ENCODE results near the gene ZNF280D. TPM values are rescaled to one million over a fixed set of nuclear protein-coding genes. Genes with fewer than 3 reads are reported as not detected.

The ZNF280D gene
- total and polyA plus RNA-seq, 2 donors (not counting 1 experiment from before 2014, with no cell fraction given): 11.9 to 37.7 TPM

DNA sequence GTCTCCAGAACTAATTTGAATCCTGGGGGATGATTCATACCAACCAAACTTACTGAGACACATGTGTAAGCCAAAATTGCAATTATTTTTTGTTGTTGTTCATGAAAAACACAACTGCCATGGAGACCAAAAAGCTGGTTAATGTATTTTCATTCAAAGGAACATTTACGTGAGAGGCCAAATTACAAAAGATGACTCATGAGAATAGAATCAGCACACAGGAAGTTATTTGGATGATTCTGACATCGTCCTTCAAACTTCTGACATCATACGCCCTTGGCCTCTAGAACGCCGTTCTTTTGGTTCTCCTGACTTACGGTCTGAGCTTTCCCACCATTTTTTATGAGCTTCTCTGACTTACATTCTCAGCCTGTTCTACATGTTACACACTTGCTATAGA is 3.0 kb upstream of the ZNF280D start:
- H3K9ac ChIP-seq (ENCODE audit: insufficient read depth, low read length): no peak overlapping the region
- H3K36me3 ChIP-seq (ENCODE audit: control insufficient read depth, insufficient read depth, low read length): no peaks in the 10 kb centered on the region
- DNase-seq (ENCODE audit: low read depth in 2 of 2): peak; percentile 60 to 71
- no peak overlapping the region for H3K4me2 ChIP-seq (ENCODE audit: extremely low read depth, insufficient read depth, low read length)
- no peak overlapping the region for H3K4me3 ChIP-seq (replicated peaks in 1 of 4; ENCODE audit: control extremely low read depth in 1 of 4, insufficient read depth in 1 of 4, low read depth in 3 of 4, low read length in 4 of 4)
- no peak overlapping the region for H3K27ac ChIP-seq (ENCODE audit: insufficient read depth, low read length)
- H3K4me1 ChIP-seq (ENCODE audit: control insufficient read depth, extremely low read depth, insufficient read depth, low read length): peaks cover 2% of the 10 kb centered on the region
- TF ChIP-seq EZH2 (IDR thresholded peaks at IDR 0.05; ENCODE audit: low read length, missing control alignments): no peak
- TF ChIP-seq, protein P1, sequence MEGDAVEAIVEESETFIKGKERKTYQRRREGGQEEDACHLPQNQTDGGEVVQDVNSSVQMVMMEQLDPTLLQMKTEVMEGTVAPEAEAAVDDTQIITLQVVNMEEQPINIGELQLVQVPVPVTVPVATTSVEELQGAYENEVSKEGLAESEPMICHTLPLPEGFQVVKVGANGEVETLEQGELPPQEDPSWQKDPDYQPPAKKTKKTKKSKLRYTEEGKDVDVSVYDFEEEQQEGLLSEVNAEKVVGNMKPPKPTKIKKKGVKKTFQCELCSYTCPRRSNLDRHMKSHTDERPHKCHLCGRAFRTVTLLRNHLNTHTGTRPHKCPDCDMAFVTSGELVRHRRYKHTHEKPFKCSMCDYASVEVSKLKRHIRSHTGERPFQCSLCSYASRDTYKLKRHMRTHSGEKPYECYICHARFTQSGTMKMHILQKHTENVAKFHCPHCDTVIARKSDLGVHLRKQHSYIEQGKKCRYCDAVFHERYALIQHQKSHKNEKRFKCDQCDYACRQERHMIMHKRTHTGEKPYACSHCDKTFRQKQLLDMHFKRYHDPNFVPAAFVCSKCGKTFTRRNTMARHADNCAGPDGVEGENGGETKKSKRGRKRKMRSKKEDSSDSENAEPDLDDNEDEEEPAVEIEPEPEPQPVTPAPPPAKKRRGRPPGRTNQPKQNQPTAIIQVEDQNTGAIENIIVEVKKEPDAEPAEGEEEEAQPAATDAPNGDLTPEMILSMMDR (conservative IDR thresholded peaks at IDR 0.05 in 1 of 2, IDR thresholded peaks at IDR 0.05 in 1 of 2; ENCODE audit: low read depth in 1 of 2, low read length in 2 of 2): no peak
- H3K27me3 ChIP-seq (ENCODE audit: control insufficient read depth, insufficient read depth, low read length): no peaks in the 10 kb centered on the region
- H4K20me1 ChIP-seq (ENCODE audit: control insufficient read depth, extremely low read depth, insufficient read depth, low read length): no peaks in the 10 kb centered on the region
- peaks cover 15% of the 10 kb centered on the region for H3K79me2 ChIP-seq (ENCODE audit: control insufficient read depth, insufficient read depth, low read length)
- no peak overlapping the region for H2AFZ ChIP-seq (ENCODE audit: low read length)
- no peaks in the 10 kb centered on the region for H3K9me3 ChIP-seq (ENCODE audit: control insufficient read depth, insufficient read depth, low read depth, low read length)

DNA sequence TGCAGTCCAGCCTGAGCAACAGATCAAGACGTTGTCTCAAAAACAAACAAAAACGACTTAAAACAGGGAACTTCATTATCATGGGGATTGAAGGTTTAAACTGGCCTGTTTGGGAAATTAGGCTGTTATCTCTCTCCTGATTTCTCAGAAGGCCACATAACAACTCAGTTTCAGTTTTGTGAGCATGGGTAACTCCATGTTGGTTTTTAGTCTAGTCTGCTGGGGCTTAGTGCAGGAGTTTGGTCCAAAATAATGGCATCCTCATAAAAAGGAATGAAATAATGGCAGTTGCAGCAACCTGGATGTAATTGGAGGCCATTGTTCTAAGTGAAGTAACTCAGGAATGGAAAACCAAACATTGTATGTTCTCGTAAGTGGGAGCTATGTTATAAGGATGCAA is 2.3 kb upstream of the ZNF280D start:
- Histone ChIP-seq H3K4me1 (ENCODE audit: control insufficient read depth, extremely low read depth, insufficient read depth, low read length) (peaks cover 2% of the 10 kb centered on the region), H3K79me2 (ENCODE audit: control insufficient read depth, insufficient read depth, low read length) (peaks cover 22% of the 10 kb centered on the region), H3K36me3 (ENCODE audit: control insufficient read depth, insufficient read depth, low read length) (no peaks in the 10 kb centered on the region), H2AFZ (ENCODE audit: low read length) (no peak overlapping the region), H3K27ac (ENCODE audit: insufficient read depth, low read length) (no peak overlapping the region), H3K27me3 (ENCODE audit: control insufficient read depth, insufficient read depth, low read length) (no peaks in the 10 kb centered on the region), H3K9ac (ENCODE audit: insufficient read depth, low read length) (no peak overlapping the region), H4K20me1 (ENCODE audit: control insufficient read depth, extremely low read depth, insufficient read depth, low read length) (no peaks in the 10 kb centered on the region), H3K4me3 (replicated peaks in 1 of 4; ENCODE audit: control extremely low read depth in 1 of 4, insufficient read depth in 1 of 4, low read depth in 3 of 4, low read length in 4 of 4) (no peak overlapping the region), H3K9me3 (ENCODE audit: control insufficient read depth, insufficient read depth, low read depth, low read length) (no peaks in the 10 kb centered on the region), H3K4me2 (ENCODE audit: extremely low read depth, insufficient read depth, low read length) (no peak overlapping the region)
- TF ChIP-seq, protein P1 (conservative IDR thresholded peaks at IDR 0.05 in 1 of 2, IDR thresholded peaks at IDR 0.05 in 1 of 2; ENCODE audit: low read depth in 1 of 2, low read length in 2 of 2): no peak
- no peak for TF ChIP-seq EZH2 (IDR thresholded peaks at IDR 0.05; ENCODE audit: low read length, missing control alignments)
- no peak for DNase-seq (ENCODE audit: low read depth in 2 of 2)

DNA sequence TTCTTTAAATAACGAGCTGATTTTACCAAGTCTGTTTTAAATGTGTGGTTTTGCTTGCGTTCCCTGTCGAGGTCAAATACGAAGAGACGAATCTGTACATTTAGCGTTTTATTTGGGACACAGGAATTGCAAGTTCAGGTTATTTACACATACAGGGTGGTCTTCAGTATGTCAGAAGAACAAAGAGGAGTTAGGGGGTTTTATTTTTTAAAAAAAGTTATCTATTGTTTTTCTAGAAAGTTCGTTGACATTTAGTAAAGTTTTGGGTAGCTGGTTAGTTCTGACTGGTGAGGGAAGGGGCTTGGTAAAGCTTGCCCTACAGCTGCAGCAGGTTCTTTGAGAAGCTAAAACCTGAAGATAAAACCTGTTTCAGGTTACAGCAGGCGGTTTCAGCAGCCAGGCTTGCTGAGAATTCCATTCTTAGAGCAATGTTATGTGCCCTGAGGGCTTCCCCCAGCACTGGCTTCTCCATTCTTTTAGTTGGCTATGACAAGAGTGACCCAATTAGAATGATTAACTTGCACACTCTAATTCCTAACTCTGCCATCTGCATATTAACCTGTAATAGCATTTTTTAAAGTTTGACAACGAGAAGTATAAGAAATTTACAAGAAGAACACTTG is 815 bp upstream of the ZNF280D start:
- Histone ChIP-seq H3K4me3 (replicated peaks in 1 of 4; ENCODE audit: control extremely low read depth in 1 of 4, insufficient read depth in 1 of 4, low read depth in 3 of 4, low read length in 4 of 4) (peak overlapping the region in 2 of 4 experiments; percentile 36 to 74), H3K9me3 (ENCODE audit: control insufficient read depth, insufficient read depth, low read depth, low read length) (no peaks in the 10 kb centered on the region), H2AFZ (ENCODE audit: low read length) (peak overlapping the region; percentile 84), H3K27ac (ENCODE audit: insufficient read depth, low read length) (no peak overlapping the region), H3K36me3 (ENCODE audit: control insufficient read depth, insufficient read depth, low read length) (no peaks in the 10 kb centered on the region), H4K20me1 (ENCODE audit: control insufficient read depth, extremely low read depth, insufficient read depth, low read length) (no peaks in the 10 kb centered on the region), H3K4me1 (ENCODE audit: control insufficient read depth, extremely low read depth, insufficient read depth, low read length) (peaks cover 4% of the 10 kb centered on the region), H3K9ac (ENCODE audit: insufficient read depth, low read length) (no peak overlapping the region), H3K27me3 (ENCODE audit: control insufficient read depth, insufficient read depth, low read length) (no peaks in the 10 kb centered on the region), H3K79me2 (ENCODE audit: control insufficient read depth, insufficient read depth, low read length) (peaks cover 36% of the 10 kb centered on the region), H3K4me2 (ENCODE audit: extremely low read depth, insufficient read depth, low read length) (peak overlapping the region; percentile 49)
- no peak for TF ChIP-seq EZH2 (IDR thresholded peaks at IDR 0.05; ENCODE audit: low read length, missing control alignments)
- TF ChIP-seq, protein P1 (conservative IDR thresholded peaks at IDR 0.05 in 1 of 2, IDR thresholded peaks at IDR 0.05 in 1 of 2; ENCODE audit: low read depth in 1 of 2, low read length in 2 of 2): no peak
- no peak for DNase-seq (ENCODE audit: low read depth in 2 of 2)
